GM20431 (cell line): Measurements from ENCODE around the gene TENM3.

Experiments used
- in situ Hi-C: fragments of 300-500 bp; cut with MseI, MboI; formaldehyde crosslinking; loops from one replicate; pipeline ENCODE4 v1.15.0; 2020; ENCODE audit warnings: low sequenced_read_pairs; ENCODE audit not compliant: unreplicated experiment

Gene TENM3

DNA sequence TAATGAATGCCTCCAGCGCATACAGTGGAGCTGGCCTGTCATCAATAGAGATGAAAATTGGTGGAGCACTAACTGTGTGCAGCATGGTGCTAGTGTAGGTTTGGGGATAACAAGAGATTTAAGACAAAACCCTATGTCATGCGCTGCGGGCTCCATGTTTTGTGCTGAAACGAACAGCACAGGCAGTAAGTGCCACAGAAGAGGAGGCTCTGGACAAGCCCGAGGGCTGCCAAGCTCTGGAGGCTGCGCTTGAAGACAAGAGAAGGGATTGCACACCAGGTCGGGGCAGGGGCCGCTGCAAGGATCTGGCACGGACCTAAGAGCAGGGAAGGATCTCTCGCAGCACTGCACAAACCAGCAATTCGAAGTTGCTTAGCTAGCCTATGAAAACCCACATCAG is 35.5 kb downstream of the TENM3 start:
- in situ Hi-C loops = no loop called here

DNA sequence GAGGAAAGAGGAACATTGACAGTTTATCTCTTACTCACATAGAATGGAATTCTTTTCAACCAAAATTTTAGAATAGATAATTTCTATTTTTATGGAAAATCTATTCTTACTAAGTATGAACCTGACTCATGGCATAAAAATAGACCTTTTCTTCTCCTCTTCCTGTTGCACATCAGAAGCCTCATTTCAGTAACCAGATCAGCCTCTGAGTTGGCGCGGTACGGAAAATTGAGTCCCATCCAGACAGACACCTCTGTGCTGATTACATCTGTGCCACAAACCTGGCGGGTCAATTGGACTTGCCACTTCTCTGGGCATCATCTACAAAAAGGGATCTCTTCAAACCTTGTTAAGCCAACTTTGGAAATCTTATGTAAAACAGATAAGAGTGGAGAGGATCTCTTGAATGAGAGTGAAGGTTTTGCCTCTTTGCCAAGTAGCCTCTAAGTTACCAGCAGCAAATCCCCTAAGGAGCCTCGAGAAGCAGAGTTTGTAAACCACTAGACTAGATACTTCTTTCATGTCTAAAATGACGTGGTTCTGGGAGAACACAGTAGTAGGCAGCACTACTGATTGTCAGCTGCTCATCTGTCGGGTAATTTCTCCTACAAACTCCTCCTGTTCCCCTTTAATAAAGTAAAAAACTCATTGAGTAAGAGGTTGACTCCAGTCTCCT is 37.4 kb downstream of the TENM3 start:
- in situ Hi-C loops = no loop called here

DNA sequence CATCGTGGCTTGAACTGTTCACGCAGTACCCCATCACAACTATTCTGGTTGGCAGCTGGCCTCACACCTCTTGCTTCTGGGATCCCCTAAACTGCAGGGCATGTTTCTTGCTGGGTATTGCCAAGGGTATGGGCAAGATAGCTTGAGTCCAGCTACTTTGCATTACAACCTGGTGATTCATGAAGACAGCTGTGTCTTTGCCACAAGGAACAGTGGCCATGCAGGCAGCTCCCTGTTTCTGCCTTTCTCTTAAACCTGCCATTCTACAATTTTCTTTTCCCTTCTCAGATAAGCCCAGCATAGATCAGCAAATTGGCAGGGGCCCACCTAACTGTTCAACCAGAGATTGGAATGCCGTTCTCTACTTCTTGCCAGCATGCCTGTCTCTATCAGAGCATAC is 42.8 kb downstream of the TENM3 start:
- in situ Hi-C loops = no loop called here

DNA sequence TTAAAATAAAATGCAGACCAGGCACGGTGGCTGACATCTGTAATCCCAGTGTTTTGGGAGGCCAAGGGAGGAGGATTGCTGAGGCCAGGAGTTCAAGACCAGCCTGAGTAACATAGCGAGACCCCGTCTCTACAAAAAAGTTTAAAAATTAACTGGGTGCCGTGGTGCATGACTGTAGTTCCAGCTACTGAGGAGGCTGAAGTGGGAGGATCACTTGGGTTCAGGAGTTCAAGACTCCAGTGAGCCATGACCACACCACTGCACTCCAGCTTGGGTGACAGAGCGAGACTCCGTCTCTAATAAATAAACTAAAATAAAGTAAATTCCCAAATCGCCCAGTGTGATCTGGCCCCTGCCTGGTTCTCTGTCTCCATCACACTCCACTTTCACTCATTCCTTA is 43.7 kb downstream of the TENM3 start:
- in situ Hi-C loops = no loop called here

DNA sequence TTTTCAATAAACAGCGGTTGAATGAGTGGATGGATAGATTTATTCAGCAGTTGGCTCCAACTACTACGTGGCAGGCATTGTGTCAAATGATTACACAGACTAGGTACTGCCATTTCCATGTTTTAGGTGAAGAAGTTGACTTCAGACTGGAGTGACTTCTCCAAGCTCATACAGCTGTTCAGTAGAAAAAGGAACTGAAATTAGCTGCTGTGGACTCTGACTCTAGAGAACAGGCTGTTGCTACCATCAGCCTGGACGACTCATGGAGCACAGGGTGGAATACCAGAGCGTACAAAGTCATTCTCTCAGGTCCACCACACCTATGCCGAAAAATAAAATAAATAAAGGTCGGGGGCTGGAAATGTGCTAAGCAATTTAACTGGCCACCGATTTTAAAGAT is 45.3 kb downstream of the TENM3 start:
- in situ Hi-C loops = no loop called here

DNA sequence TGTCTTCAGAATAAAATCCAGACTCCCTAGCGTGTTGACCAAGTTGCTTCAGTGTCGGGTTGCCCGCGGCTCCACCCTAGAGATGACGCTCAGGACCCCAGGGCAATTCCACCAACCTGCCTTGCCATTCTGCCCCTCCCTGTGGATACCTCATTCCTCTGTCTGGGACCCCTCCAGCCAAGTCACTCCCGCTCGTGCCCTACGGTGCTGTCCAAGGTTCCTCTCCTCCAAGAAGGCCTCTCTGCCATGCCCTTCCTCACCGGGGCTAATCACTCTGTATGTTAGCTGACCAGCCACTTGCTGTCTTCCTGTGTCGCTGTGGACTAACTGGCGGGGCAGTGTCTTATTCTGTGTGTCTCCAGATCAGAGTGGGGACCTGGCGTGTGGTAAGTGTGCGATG is 46.6 kb downstream of the TENM3 start:
- in situ Hi-C loops = no loop called here

DNA sequence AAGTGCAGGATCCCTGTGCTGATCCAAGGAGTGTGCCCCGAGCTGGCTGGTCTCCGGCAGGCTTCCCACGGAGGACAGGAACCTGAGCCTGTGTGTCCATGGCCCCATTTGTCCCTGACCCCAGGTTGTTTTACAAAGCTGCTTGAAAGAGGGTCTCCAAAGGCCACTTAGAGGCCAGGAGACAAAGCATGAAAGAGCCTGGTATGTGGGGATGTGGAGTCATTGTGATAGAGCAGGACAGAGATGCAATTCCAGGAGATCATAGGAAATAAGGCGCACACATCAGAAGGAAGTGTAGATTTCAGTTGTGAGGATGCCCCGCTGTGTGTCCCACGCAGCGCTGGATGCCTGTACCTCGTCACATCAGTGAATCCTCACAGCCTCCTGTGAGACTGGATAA is 48.0 kb downstream of the TENM3 start:
- in situ Hi-C loops = no loop called here

DNA sequence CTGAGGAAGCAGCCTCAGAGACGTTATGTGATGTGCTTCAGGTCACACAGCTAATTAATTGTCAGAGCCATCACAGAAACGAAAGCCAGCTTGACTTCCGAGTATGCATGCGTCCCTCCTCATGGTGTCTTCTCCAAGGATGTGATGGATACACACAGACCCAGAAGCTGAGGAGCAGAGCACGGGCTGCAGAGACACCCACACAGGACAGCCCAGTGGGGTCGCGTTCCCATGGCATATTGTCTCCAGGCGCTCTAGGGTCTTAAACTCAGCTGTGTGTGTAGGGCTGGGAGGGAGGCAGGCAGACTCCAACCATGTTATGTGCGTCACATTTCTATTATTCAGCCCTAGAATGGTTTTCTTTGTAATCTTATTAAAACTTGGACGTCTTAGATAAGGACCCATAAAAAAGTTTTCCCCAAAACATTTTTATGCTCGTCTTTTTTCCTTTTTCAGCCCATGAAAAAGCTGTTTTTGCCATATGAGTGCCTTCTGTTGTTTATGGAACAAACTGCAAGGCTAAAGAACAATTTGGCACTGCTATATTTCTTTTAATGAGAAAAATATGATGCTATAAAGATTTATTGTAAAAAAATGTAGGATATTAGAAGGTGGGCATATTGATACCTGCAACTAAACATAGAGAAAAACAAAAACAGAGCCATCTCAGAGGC is 48.5 kb downstream of the TENM3 start:
- in situ Hi-C loops = no loop called here

DNA sequence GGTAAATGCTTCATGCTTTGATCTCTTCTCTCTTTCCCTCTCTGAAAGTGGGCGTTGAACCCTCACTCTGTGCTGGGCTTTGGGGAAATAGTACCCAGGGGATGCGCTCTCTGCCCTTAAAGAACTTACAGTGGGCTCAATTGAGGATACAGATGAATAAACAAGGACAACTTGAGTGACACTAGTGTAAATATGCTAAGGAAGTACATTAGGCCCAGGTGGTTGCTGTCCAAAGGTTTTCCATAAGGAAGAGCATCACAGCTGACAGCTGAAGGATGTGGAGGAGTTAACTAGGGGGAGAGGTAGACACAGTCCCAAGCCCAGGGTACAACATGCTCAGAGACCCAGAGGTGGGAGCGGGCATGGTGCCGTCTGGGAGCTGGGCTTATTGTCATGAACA is 49.4 kb downstream of the TENM3 start:
- in situ Hi-C loops = no loop called here

DNA sequence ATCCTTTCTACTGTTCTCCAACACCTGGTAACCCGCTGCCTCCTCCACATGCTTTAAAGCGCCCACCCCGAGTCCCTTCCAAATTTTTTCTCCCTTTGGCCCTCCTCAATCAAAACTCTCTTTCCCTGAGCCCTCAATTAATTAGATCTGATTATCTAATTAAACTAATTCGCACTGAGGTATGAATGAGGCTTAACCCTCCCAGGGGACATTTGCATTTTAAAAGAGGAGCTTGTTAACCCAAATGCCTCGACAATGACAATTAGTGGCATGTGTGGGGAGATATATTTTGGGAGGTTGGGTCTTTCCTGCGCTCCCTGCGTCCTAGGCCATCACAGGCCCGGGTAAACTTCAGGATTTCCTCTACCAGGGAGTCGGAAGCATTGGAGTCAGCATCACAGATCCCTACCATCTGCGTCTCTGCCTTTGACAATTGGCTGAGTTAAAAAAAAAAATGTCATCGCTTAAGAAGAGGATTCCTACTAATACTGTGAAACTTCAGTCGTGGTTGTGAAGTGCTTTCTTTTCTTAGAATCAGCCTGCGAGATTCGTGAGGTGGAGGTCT is 50.6 kb downstream of the TENM3 start:
- in situ Hi-C loops = no loop called here

DNA sequence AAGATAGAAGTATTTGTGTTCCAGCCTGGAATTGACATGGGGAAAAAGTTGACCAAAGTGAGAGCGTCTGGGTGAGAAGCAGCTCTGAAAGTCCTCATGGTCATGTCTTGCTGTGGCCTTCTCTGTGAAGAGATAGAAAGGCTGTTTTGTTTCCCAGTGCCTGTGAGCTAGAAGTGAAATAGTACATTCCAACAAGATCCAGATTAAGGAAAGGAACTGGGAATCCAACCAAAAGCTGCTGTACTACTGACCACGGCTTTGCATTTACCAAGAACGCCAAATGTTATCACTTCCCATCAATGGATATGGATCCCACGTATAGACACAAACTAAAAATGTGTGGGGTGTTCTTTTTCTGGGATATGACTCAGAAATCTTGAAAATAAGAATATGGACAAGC is 51.2 kb downstream of the TENM3 start:
- in situ Hi-C loops = no loop called here

DNA sequence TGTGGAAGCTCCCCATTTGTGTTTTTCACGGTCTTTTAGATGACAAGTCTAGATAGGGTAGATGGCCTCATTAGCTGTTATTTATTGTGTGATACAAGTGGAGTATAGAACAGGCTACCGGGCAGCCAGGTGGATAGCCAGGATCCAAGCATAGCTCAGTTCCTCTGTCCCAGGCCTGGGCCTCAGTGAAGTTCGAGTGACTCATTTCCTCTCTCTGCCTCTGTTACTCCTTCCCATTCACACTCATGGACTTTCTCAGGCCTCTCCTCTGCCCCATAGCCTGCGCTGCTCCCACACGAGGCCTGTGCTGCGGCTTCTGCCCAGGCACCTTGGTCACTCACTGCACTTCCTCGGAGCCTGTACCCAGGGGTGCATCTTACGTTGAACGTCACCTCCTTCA is 54.5 kb downstream of the TENM3 start:
- in situ Hi-C loops = no loop called here

DNA sequence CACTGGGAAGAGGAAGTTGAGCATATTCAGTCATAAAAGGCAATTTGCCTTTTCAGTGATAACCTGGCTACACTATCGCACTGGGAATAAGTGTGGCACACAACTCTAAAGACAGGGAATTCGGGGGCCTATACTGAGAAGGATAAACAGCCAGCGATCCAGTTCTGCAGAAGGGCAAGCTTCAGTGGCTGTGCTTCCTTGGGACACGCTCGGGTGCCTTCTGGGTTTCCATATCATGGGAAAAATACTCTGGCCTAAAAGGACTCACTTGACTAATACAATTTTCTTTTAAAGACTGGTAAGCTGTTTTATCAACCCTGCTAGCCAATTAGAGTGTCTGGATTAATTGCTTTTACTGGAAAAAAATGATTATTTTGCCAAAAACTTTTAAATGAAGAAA is 58.5 kb downstream of the TENM3 start:
- in situ Hi-C loops = no loop called here

DNA sequence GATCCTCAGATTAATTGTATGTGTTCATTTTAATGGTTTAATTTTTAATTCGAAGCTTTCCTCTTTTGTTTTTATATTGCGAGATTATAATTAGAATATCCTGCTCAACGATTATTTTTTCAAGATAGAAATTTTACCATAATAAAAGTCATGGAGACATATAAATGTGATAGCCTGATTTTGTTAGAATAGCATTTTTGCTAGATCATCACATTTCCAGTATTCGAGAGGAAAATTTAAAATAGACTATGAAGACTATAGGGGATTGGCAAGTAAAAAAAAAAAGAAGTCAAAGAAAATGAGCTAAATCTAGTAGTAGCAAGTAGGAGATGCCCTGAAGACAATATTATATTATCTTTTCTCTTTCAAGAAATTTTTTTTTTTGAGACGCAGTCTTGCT is 60.6 kb downstream of the TENM3 start:
- in situ Hi-C loops = no loop called here

DNA sequence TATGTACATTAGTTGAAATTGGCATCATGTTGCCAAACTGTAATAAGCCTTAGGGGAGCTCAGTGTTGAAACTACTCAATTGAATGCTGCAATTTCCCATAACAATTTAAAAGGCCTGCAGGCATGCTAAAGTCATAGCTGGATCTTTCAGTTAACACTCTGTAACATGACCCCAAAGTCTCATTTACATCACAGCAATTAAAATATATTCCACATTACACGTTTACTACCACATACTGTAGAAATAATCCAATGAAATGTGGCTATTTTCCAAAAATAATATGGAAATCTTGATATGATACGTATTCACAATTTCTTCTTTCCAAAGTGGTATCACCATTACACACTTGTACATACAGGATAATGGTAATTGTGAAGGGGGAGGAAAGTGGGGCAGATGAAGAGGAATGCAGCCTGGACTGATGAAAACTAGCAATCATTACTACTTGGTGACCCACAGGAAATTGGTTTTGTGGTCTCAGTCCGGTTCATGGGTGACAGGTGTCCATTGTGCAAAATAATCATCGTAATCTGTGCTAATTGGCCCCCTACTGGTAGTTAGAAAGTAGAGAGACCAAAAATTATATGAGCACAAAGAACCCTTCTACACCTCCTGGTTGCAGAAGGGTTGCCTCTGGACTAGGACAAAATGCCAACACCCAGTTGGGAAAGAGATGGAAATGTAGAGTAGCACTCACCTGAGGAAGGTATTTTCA is 63.7 kb downstream of the TENM3 start:
- in situ Hi-C loops = no loop called here

DNA sequence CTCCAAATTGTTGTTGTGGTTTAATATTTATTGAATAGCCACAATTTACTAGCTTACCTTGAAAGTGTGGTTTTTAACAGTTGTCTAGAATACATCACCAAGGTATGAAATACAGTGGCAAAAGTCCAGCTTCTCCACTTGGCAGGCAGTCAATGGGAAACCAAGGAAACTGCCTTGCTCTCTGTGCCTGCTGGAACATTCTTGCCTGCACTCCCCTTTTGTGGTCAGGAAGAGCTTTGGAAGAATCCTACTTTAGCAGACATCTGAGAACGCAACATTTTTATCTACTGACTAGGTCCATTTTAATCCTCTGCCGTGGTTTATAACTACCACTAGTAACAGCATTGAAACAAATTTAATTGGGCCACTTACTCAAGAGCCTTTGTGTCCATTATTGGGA is 64.5 kb downstream of the TENM3 start:
- in situ Hi-C loops = no loop called here

DNA sequence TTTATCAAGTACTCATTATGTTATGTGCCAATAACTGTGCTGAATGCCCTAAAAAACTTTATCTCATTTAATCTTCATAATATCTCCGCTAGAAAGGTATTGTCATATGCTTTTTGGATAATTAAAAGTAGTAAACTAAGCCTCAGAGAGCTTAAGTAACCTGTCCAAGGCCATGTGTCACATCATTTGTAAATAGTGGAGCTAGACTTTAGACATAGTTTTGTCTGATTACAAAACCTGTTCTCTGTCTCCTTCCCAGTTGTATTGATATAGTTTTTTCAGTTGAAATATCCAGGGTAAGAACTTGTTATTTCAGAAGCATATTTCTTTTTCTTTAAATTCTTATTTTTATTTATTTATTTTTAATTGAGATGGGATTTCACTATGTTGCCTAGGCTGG is 66.7 kb downstream of the TENM3 start:
- in situ Hi-C loops = no loop called here

DNA sequence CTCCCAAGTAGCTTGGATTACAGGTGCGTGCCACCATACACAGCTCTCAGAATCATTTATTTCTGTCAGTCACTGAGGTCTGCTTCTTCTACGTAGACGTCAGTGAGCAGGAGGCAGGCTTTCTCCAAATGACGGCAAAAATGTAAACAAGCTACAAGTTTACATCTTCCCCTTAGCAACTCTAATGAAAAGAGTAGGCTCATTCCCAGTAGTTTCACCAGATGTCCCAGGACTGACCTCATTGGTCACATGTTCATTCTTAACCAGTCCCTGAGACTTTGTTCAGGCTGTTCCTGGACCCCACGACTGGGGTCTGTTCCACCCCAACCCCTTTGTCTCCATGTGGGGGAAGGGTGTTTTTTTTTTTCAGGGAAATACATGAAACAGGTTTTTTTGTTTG is 67.1 kb downstream of the TENM3 start:
- in situ Hi-C loops = no loop called here

DNA sequence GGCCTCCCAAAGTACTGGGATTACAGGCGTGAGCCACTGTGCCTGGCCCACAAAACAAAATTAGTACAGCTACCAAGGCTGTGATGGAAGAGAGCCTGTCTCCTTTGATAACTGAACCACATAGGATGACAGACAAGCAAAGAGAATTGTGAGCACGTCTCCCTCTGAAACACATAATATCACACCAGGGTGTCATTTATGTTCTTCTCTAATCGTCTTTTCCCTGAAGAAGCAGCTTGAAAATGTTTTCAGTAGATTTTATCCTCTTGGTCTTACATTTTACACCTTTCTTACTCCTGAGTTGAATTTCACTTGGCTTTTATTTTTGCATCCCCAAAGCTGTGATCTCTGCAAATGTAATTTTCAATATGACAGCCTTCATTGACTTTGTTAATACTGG is 67.8 kb downstream of the TENM3 start:
- in situ Hi-C loops = no loop called here

DNA sequence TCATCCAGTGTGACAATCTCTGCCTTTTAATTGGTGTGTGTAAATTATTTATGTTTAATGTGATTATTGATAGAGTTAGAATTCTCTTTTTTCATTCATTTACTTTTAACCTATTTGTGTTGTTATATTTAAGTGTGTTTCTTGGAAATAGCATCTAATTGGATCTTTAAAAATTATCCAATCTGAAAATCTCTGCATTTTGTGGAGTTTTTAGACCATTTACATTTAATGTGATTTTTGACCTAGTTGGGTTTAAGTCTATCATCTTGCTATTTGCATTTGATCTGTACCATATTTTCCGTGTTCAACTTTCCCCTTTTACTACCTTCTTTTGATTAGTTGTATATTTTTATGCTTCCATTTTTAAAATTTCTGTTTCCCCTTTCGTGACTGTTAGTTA is 71.3 kb downstream of the TENM3 start:
- in situ Hi-C loops = no loop called here

DNA sequence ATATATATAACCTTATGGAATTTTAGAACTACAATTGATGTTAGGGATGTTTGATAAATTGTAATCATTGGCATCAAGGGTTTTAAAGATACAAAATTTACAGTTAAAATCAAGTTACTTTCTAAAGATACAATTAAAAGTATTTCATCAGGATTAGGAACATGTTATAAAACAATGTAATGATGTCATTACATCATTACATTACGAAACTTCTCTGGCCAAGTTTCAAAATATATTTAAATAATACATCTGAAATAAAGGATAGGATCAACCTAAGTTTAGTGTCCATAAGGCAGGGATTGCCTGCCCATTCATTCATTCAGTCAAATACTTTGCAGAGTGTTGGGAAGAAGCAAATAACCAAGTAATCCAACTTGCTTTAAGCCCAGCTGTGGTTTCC is 75.1 kb downstream of the TENM3 start:
- in situ Hi-C loops = no loop called here
